ENCODE data around the gene SLC26A11. TPM values are rescaled to one million over a fixed set of nuclear protein-coding genes. Genes with fewer than 3 reads are reported as not detected.
"Not testable (repeated sequence)": the region's sequence is repeated elsewhere in the genome, so short reads cannot be mapped to it uniquely, and the experiment has no call there.

Gene SLC26A11
- total RNA-seq, 2 experiments from 2014 or later = 1.6 to 1.7 TPM

DNA sequence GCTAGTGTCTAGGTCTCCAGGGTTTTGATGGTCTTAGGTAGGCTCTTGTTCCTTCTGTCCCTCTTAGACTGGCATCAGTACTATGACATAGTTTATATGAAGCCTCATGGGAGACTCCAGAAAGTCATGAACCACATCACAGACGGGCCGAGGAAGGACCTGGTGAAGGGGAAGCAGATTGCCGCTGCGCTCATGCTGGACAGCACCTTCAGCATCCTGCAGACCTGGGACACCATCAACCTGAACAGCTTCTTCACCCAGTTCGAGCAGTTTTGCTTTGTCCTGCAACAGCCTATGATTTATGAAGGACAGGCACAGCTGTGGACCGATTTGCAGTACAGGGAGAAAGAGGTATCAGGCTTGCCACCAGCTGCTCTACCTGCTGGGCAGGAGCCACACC is 74.4 kb downstream of the SLC26A11 start:
- TF ChIP-seq, protein P1, sequence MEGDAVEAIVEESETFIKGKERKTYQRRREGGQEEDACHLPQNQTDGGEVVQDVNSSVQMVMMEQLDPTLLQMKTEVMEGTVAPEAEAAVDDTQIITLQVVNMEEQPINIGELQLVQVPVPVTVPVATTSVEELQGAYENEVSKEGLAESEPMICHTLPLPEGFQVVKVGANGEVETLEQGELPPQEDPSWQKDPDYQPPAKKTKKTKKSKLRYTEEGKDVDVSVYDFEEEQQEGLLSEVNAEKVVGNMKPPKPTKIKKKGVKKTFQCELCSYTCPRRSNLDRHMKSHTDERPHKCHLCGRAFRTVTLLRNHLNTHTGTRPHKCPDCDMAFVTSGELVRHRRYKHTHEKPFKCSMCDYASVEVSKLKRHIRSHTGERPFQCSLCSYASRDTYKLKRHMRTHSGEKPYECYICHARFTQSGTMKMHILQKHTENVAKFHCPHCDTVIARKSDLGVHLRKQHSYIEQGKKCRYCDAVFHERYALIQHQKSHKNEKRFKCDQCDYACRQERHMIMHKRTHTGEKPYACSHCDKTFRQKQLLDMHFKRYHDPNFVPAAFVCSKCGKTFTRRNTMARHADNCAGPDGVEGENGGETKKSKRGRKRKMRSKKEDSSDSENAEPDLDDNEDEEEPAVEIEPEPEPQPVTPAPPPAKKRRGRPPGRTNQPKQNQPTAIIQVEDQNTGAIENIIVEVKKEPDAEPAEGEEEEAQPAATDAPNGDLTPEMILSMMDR (IDR thresholded peaks at IDR 0.05) = no peak
- Mint-ChIP-seq H3K9me3 (peaks cover 2% of the 10 kb centered on the region), H3K4me1 (ENCODE audit: low read depth) (peaks cover 5% of the 10 kb centered on the region), H3K27ac (peak overlapping the region; percentile 2), H3K36me3 (ENCODE audit: low read depth) (peaks cover 56% of the 10 kb centered on the region), H3K4me3 (no peak overlapping the region), H3K27me3 (no peaks in the 10 kb centered on the region)
- ChIA-PET POLR2A (interaction anchor here (0.8 kb wide), 1 partner anchor 32 kb away, joined by 3 read pairs; no protein-coding TSS in a partner anchor), CTCF (interaction anchor here (1.0 kb wide), 1 partner anchor 98 kb away, joined by 7 read pairs; no protein-coding TSS in a partner anchor)
- intact Hi-C loops (cut with micrococcal nuclease) = no loop called here
- DNase-seq (no peak), ATAC-seq (no peak)

DNA sequence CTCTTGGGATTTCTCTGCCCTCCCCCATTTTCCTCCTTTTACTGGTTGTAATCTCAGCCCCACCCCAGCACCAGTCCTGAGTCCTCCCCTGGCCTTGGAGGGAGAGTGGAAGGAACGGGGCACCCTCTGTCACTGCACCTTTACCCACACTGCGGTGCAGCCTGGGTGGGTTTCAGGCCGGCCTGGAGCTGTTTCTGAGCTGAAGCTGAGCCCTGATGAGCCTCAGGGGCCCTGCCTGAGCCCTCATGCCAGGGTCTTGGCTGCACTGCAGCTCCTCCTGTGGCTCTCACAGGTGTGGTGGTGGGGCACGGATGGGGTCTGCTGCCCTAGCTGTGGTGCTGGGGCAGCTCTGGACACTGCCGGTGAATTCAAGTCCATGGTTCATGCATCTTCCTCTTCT is 74.9 kb downstream of the SLC26A11 start:
- Mint-ChIP-seq H3K4me1 (ENCODE audit: low read depth) (peaks cover 5% of the 10 kb centered on the region), H3K27me3 (no peaks in the 10 kb centered on the region), H3K9me3 (peaks cover 2% of the 10 kb centered on the region), H3K36me3 (ENCODE audit: low read depth) (peaks cover 59% of the 10 kb centered on the region), H3K27ac (no peak overlapping the region), H3K4me3 (no peak overlapping the region)
- ChIA-PET POLR2A (interaction anchor here (0.8 to 1.1 kb wide), 2 partner anchors 31 to 33 kb away, joined by 3 to 5 read pairs; no protein-coding TSS in a partner anchor), CTCF (interaction anchor here (1.0 kb wide), 2 partner anchors 11 to 98 kb away, joined by 3 to 7 read pairs; no protein-coding TSS in a partner anchor)
- ATAC-seq (no peak), DNase-seq (no peak)
- intact Hi-C loops (cut with micrococcal nuclease) = no loop called here
- TF ChIP-seq, protein P1 (IDR thresholded peaks at IDR 0.05) = no peak

DNA sequence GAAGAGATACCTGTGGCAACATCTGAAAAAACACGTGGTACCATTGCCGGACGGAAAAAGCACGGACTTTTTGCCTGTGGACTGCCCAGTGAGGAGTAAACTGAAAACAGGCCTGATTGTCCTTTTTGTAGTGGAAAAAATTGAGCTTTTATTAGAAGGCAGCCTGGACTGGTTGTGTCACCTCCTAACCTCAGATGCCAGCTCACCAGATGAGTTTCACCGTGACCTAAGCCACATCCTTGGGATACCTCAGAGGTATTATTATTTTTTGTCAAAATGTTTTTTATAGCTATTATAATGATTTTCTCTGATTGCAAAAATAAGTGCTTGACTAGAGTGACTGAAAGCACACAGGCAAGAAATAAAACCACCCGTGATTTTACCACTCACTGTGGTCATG is 75.3 kb downstream of the SLC26A11 start:
- TF ChIP-seq, protein P1 (IDR thresholded peaks at IDR 0.05) = no peak
- H3K36me3 Mint-ChIP-seq (ENCODE audit: low read depth) = peaks cover 59% of the 10 kb centered on the region
- CTCF ChIA-PET = interaction anchor here (1.0 kb wide), 2 partner anchors 11 to 99 kb away, joined by 3 to 7 read pairs; no protein-coding TSS in a partner anchor
- no peaks in the 10 kb centered on the region for H3K27me3 Mint-ChIP-seq
- ATAC-seq = no peak
- POLR2A ChIA-PET = interaction anchor here (0.8 to 1.1 kb wide), 2 partner anchors 31 to 33 kb away, joined by 3 to 5 read pairs; no protein-coding TSS in a partner anchor
- DNase-seq = no peak
- peaks cover 5% of the 10 kb centered on the region for H3K4me1 Mint-ChIP-seq (ENCODE audit: low read depth)
- H3K9me3 Mint-ChIP-seq = peaks cover 2% of the 10 kb centered on the region
- H3K27ac Mint-ChIP-seq = no peak overlapping the region
- H3K4me3 Mint-ChIP-seq = no peak overlapping the region
- intact Hi-C loops (cut with micrococcal nuclease) = no loop called here

DNA sequence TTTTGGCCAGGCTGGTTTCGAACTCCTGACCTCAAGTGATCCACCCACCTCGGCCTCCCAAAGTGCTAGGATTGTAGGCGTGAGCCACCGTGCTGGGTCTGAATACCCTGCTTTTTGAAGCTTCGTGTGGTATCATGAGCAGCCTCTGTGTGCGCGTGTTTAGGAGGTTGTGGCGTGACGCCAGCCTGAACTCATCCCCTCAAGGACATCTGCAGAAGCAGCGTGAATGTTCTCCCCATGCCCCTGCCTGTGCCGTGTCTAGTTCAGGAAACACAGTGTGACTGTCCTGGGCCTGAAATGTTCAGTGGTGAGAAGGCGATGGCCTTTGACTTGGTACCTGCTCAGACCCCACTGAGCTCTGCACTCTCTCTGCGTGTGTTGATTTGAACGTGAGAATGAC is 76.0 kb downstream of the SLC26A11 start:
- TF ChIP-seq, protein P1 (IDR thresholded peaks at IDR 0.05) = no peak
- Mint-ChIP-seq H3K4me1 (ENCODE audit: low read depth) (peaks cover 7% of the 10 kb centered on the region), H3K27me3 (no peaks in the 10 kb centered on the region), H3K9me3 (peaks cover 2% of the 10 kb centered on the region), H3K36me3 (ENCODE audit: low read depth) (peaks cover 65% of the 10 kb centered on the region), H3K4me3 (no peak overlapping the region), H3K27ac (peak overlapping the region; percentile 57)
- ChIA-PET POLR2A (interaction anchor here (1.1 kb wide), 1 partner anchor 32 kb away, joined by 5 read pairs; no protein-coding TSS in a partner anchor), CTCF (interaction anchor here (1.0 kb wide), 1 partner anchor 12 kb away, joined by 3 read pairs; no protein-coding TSS in a partner anchor)
- no peak for DNase-seq
- intact Hi-C loops (cut with micrococcal nuclease) = no loop called here
- no peak for ATAC-seq

DNA sequence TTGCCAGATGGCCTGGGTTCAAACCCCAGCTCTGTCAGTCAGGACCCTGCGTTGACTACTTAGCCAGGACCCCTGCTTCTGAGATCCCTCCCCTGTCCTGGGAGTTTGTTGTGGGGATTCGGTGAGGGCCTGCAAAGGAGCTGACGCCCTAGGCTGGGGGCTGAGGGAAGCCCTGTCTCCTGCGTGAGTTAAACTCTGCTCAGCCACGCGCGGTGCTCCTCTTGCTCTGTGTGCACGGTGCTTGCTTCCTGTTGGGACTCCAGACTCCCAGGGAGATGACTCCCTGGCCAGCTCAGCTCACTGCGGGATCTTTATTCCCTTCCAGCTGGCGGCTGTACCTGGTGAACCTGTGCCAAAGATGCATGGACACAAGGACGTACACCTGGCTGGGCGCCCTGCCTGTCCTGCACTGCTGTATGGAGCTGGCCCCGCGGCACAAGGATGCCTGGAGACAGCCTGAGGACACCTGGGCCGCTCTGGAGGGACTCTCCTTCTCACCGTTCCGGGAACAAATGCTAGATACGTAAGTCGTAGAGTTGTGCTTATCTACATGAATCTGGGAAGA is 77.9 kb downstream of the SLC26A11 start:
- Mint-ChIP-seq H3K4me3 (no peak overlapping the region), H3K9me3 (peaks cover 6% of the 10 kb centered on the region), H3K36me3 (ENCODE audit: low read depth) (peaks cover 73% of the 10 kb centered on the region), H3K27ac (no peak overlapping the region), H3K27me3 (no peaks in the 10 kb centered on the region), H3K4me1 (ENCODE audit: low read depth) (peaks cover 7% of the 10 kb centered on the region)
- TF ChIP-seq, protein P1 (IDR thresholded peaks at IDR 0.05) = no peak
- ChIA-PET POLR2A (interaction anchor here (0.7 to 1.4 kb wide), 2 partner anchors 20 to 33 kb away, joined by 3 to 4 read pairs; no protein-coding TSS in a partner anchor), CTCF (no interaction called here)
- intact Hi-C loops (cut with micrococcal nuclease) = no loop called here
- DNase-seq = no peak
- ATAC-seq = no peak

DNA sequence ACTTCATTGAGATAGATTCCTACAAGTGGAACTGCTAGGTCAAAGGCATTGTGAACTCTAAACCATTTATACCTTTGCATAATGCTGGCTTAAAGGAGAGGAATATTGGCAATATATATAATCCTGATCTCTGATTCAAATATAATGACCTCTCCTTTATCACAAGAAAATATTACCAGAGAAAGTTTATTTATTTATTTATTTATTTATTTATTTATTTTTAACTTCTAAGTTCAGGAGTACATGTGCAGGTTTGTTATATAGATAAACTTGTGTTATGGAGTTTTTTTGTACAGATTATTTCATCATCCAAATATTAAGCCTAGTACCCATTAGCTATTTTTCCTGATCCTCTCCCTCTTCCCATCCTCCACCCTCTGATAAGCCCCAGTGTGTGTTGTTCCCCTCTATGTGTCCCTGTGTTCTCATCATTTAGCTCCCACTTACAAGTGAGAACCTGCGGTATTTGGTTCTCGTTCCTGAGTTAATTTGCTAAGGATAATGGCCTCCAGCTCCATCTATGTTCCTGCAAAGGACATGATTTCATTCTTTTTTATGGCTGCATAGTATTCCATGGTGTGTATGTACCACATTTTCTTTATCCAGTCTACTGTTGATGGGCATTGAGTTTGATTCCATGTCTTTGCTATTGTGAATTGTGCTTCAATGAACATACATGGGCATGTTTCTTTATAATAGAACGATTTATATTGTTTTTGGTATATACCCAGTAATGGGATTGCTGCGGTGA is 79.3 kb downstream of the SLC26A11 start:
- peaks cover 77% of the 10 kb centered on the region for H3K36me3 Mint-ChIP-seq (ENCODE audit: low read depth)
- intact Hi-C loops (cut with micrococcal nuclease); H3K4me1 Mint-ChIP-seq (ENCODE audit: low read depth); ATAC-seq; H3K4me3 Mint-ChIP-seq; H3K27ac Mint-ChIP-seq; CTCF ChIA-PET; DNase-seq; H3K27me3 Mint-ChIP-seq; H3K9me3 Mint-ChIP-seq: not testable (repeated sequence)
- POLR2A ChIA-PET = interaction anchor here (1.4 kb wide), 1 partner anchor 22 kb away, joined by 3 read pairs; no protein-coding TSS in a partner anchor

DNA sequence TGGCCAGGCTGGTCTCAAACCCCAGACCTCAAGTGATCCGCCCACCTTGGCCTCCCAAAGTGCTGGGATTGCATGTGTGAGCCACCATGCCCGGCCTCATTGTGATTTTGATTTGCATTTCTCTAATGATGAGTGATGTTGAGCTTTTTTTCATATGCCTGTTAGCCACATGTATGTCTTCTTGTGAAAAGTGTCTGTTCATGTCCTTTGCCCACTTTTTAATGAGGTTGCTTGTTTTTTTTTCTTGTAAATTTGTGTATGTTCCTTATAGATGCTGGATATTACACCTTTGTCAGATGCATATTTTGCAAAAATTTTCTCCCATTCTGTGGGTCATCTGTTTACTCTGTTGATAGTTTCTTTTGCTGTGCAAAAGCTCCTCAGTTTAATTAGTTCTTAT is 80.5 kb downstream of the SLC26A11 start:
- DNase-seq; H3K27me3 Mint-ChIP-seq; POLR2A ChIA-PET; intact Hi-C loops (cut with micrococcal nuclease); H3K4me1 Mint-ChIP-seq (ENCODE audit: low read depth); H3K9me3 Mint-ChIP-seq; H3K27ac Mint-ChIP-seq; ATAC-seq; H3K4me3 Mint-ChIP-seq: not testable (repeated sequence)
- CTCF ChIA-PET = interaction anchor here (1.5 kb wide), 1 partner anchor 106 kb away, joined by 3 read pairs; no protein-coding TSS in a partner anchor
- peaks cover 79% of the 10 kb centered on the region for H3K36me3 Mint-ChIP-seq (ENCODE audit: low read depth)
